Left ventricle myocardium inferior (tissue), 1 donor: ENCODE measurements around the gene TSPOAP1. TPM values are rescaled to one million over a fixed set of nuclear protein-coding genes. Genes with fewer than 3 reads are reported as not detected.
A peak's percentile ranks its signal among the peaks of the same experiment; 100 is the strongest.

Experiments used
- DNase-seq: peaks from one replicate; pipeline ENCODE4 v3.0.0-alpha.2; 2020
- H3K27ac ChIP-seq: fragments of 200-600 bp; replicated peaks from 2 replicates; pipeline ENCODE4 v1.8.0; 2021
- H3K27me3 ChIP-seq: fragments of 200-600 bp; 2 replicates; pipeline ENCODE4 v1.8.0; 2021; ENCODE audit warnings: low read depth
- H3K36me3 ChIP-seq: fragments of 200-600 bp; 2 replicates; pipeline ENCODE4 v1.8.0; 2021
- H3K4me1 ChIP-seq: fragments of 200-600 bp; 2 replicates; pipeline ENCODE4 v1.8.0; 2021
- H3K4me3 ChIP-seq: fragments of 200-600 bp; 2 replicates; pipeline ENCODE4 v1.8.0; 2021; ENCODE audit warnings: mild to moderate bottlenecking, moderate library complexity
- H3K9me3 ChIP-seq: fragments of 200-600 bp; replicated peaks from 2 replicates; pipeline ENCODE4 v1.8.0; 2021
- CTCF ChIP-seq: fragments of 200-600 bp; IDR thresholded peaks from 2 replicates; pipeline ENCODE4 v1.8.0; 2021; ENCODE audit warnings: antibody characterized with exemption, mild to moderate bottlenecking, borderline replicate concordance
- intact Hi-C: fragments of 100-400 bp; cut with micrococcal nuclease; formaldehyde crosslinking; loops from one replicate; pipeline ENCODE4 v1.11.0; 2022
- total RNA-seq: library from RNA; stranded (reverse); fragmentation: NEBNext Ultra II Directional; extraction: Animal tissue kit (Norgen Biotek cat#: 25700); gene quantifications from one replicate; pipeline ENCODE4 v1.2.1, GENCODE V29; 2021
- donor health status: DM: no; HTN: yes; CAD: no; lungs with severe emphysema.

Gene TSPOAP1
- total RNA-seq, 1 donor from 2014 or later = 12.8 TPM

- no peak overlapping the region for H3K4me3 ChIP-seq
- H3K27me3 ChIP-seq = no peaks in the 10 kb centered on the region
- no peak overlapping the region for H3K27ac ChIP-seq
- no peaks in the 10 kb centered on the region for H3K9me3 ChIP-seq
- no peaks in the 10 kb centered on the region for H3K36me3 ChIP-seq
- no peak for DNase-seq
- intact Hi-C loops = no loop called here
- H3K4me1 ChIP-seq = no peaks in the 10 kb centered on the region
- TF ChIP-seq CTCF = peak; percentile 60
These were observed 11.1 kb downstream of the TSPOAP1 start for GRCh38 chr17:58317421-58318064.

- DNase-seq = no peak
- H3K4me1 ChIP-seq = no peaks in the 10 kb centered on the region
- no peak for TF ChIP-seq CTCF
- H3K27ac ChIP-seq = no peak overlapping the region
- H3K36me3 ChIP-seq = no peaks in the 10 kb centered on the region
- no peaks in the 10 kb centered on the region for H3K27me3 ChIP-seq
- intact Hi-C loops = no loop called here
- no peaks in the 10 kb centered on the region for H3K9me3 ChIP-seq
- H3K4me3 ChIP-seq = no peak overlapping the region
These were observed 12.2 kb downstream of the TSPOAP1 start for GRCh38 chr17:58316260-58316960.

- H3K9me3 ChIP-seq = no peaks in the 10 kb centered on the region
- H3K27ac ChIP-seq = no peak overlapping the region
- H3K4me3 ChIP-seq = no peak overlapping the region
- no peak for DNase-seq
- no peak for TF ChIP-seq CTCF
- H3K4me1 ChIP-seq = no peaks in the 10 kb centered on the region
- no peaks in the 10 kb centered on the region for H3K27me3 ChIP-seq
- intact Hi-C loops = no loop called here
- no peaks in the 10 kb centered on the region for H3K36me3 ChIP-seq
These were observed 12.8 kb downstream of the TSPOAP1 start for GRCh38 chr17:58315750-58316149.

GRCh38 chr17:58315281-58315711, 13.3 kb downstream of the TSPOAP1 start:
- TF ChIP-seq CTCF = no peak
- Histone ChIP-seq H3K36me3 (no peaks in the 10 kb centered on the region), H3K27me3 (no peaks in the 10 kb centered on the region), H3K27ac (no peak overlapping the region), H3K9me3 (no peaks in the 10 kb centered on the region), H3K4me3 (no peak overlapping the region), H3K4me1 (no peaks in the 10 kb centered on the region)
- DNase-seq = no peak
- intact Hi-C loops = no loop called here

GRCh38 chr17:58314706-58315015, 13.9 kb downstream of the TSPOAP1 start:
- no peak overlapping the region for H3K27ac ChIP-seq
- no peak for TF ChIP-seq CTCF
- H3K4me3 ChIP-seq = no peak overlapping the region
- intact Hi-C loops = no loop called here
- no peaks in the 10 kb centered on the region for H3K36me3 ChIP-seq
- H3K9me3 ChIP-seq = no peaks in the 10 kb centered on the region
- H3K4me1 ChIP-seq = no peaks in the 10 kb centered on the region
- H3K27me3 ChIP-seq = no peaks in the 10 kb centered on the region
- DNase-seq = no peak
